OCI-M2 (cell line): Measurements from ENCODE around the gene RASGRP1.

Experiments used
- DNase-seq: peaks from one replicate; lab custom pipeline; 2025; ENCODE audit not compliant: unreplicated experiment; lab: John Stamatoyannopoulos, UW

RASGRP1 gene

GRCh38 chr15:38538328-38539007, 26.1 kb downstream of the RASGRP1 start:
- no peak for DNase-seq

DNA sequence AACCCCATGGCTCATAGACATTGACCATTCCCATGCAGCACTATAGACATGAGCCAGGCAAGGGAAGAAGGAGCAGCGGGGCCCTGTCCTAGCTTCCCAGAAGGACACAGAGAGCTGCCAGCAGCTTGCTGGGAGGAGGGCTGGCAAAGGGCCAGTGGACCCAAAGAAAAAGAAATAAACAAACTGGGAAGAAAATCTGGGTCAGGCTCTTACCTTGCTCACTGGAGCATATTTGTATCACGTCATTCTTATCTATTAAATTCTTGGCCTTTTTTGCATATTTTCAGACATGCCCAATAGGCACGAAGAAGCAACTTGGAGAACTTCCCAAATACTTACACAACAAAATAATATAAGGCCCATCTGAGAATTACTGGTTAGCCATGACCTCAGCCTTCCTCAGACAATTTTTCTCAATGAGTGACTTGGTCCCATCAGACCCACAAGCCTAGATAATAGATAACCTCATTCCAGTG, 28.4 kb downstream of the RASGRP1 start:
- no peak for DNase-seq

- DNase-seq, result no peak
These were observed 29.0 kb downstream of the RASGRP1 start for GRCh38 chr15:38535491-38536200.

- DNase-seq, result no peak
These were observed 29.9 kb downstream of the RASGRP1 start for GRCh38 chr15:38534691-38535090.

GRCh38 chr15:38533926-38534325, 30.7 kb downstream of the RASGRP1 start:
- no peak for DNase-seq

DNA sequence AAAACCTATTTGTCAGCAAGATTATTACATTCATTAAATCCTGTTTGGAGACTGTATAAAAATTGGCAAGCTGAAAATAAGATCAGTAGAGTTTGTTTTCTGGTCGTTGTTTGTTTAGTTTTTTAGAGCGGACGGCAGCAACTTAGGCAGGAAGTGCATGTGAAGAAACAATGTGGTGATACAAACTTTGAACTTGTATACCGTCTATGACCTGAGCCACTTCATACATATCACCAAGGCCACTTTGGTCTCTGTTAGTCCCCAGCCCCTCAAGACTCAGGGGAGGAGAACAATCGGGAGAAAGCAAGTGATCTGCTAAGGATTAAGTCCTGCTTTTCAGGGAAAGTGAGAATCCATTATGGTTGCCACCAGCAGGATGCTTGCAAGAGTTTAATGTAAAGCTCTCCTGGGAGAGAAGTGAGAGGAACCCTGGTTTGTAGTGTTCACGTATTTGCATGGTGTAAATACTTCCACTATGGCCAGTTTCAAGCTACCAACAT, 31.1 kb downstream of the RASGRP1 start:
- DNase-seq, result no peak

GRCh38 chr15:38532728-38533127, 31.9 kb downstream of the RASGRP1 start:
- DNase-seq, result no peak

GRCh38 chr15:38531509-38531908, 33.1 kb downstream of the RASGRP1 start:
- no peak for DNase-seq

- no peak for DNase-seq
These were observed 34.5 kb downstream of the RASGRP1 start for GRCh38 chr15:38530113-38530512.

DNA sequence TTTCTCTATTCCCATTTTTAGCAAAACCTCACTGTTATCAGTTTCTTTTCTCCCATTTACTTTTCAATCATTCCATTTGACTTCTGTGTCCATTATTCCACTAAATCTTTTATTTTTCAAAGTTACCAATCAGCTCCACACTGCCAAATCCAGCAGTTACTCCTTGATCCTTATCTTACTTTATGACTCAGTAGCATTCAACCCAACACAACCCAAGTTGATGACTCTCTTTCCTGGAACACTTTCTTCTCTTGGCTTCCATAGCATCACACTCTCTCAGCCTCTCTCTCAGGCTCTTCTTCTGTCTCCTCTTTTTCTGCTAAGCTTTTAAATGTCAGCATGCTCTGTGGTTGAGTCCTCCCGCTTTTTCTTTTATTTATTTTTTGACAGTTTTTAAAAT, 36.3 kb downstream of the RASGRP1 start:
- DNase-seq, result no peak

DNA sequence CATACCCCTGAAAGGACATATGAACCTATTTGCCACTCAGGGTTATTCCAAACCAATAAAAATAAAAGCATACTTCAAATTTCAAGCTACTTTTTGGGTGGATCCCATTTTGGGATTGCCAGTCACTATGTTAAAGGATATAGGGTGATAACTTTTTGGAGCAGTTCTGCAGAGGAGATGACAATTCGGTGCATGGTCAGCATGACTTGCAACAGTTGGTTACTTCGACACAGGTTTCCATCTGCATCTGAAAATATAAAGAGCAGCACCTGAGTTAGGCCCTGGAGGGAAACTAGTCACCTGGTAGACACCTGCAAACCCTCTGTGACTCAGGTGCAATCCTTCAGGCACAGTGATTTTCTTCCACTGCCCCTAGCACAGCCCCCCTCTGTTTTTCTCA, 38.5 kb downstream of the RASGRP1 start:
- DNase-seq, result no peak

GRCh38 chr15:38525489-38525888, 39.1 kb downstream of the RASGRP1 start:
- no peak for DNase-seq

GRCh38 chr15:38524156-38524555, 40.5 kb downstream of the RASGRP1 start:
- no peak for DNase-seq

DNA sequence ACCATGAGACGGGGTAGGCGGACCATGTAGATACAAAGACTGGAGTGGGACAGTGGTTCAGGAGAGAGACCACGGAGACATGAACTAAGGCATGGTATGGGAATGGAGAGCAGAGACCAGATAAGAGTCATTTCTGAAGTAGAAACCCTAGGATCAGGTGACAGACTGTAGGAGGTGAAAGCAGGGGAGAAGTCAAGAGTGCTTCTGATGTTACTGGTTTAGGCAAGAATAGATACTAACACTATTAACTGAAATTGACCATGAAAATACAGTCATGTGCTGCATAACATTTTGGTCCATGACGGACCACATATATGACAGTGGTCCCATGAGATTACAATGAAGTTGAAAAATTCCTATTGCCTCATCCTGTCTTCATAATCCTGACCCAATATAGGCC, 41.7 kb downstream of the RASGRP1 start:
- DNase-seq, result no peak

- DNase-seq, result no peak
These were observed 43.3 kb downstream of the RASGRP1 start for GRCh38 chr15:38521316-38521715.

GRCh38 chr15:38520035-38520434, 44.6 kb downstream of the RASGRP1 start:
- no peak for DNase-seq

DNA sequence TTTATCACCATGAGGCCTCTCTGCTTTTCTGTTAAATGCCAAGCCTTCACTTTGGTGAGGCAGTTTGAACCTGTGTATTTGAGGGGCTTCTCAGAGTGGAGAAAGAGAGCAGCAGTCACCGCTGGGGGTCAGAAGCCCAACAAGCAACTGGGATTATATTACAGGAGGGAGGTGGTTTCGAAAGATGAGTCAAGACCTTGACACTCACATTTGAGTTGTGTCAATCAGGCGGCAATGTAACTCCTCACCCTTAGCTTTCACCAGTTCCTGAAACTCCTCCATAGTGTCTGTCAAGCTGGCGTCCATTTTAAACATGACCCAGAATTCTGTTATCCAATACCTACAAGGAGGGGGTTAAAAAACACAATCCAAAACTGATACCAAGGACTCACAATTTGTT, 46.5 kb downstream of the RASGRP1 start:
- no peak for DNase-seq

- DNase-seq, result no peak
These were observed 47.2 kb downstream of the RASGRP1 start for GRCh38 chr15:38517312-38517975.

- no peak for DNase-seq
These were observed 48.0 kb downstream of the RASGRP1 start for GRCh38 chr15:38516626-38517025.

DNA sequence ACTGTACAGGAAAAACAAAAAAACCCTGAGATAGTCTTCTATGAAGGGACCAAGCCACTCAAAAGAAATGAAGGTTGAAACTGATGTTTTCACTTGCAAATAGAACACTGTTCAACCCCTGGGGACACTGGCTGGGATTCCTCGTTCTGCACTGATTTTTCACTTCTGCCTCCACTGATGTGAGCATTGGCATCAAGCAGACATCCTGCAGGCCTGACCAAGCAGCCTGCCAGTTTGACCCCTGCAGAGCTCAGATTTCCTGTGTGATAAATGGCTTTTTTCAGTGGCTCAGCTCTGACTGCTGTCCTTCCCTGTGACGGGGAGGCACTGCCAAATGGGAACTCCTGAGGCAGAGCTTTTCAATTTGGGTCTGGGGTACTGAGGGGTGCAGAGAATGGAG, 50.0 kb downstream of the RASGRP1 start:
- no peak for DNase-seq

- no peak for DNase-seq
These were observed 51.7 kb downstream of the RASGRP1 start for GRCh38 chr15:38512901-38513300.

- no peak for DNase-seq
These were observed 55.5 kb downstream of the RASGRP1 start for GRCh38 chr15:38509152-38509551.
